Caco-2 (cell line): Measurements from ENCODE around the gene ARSI. TPM values are rescaled to one million over a fixed set of nuclear protein-coding genes. Genes with fewer than 3 reads are reported as not detected.

Source experiments
- BruUV-seq: library from RNA; stranded (reverse); fragments of 400-500 nt; replicated peaks from 2 replicates; lab custom pipeline; 2021; lab: Mats Ljungman, UMichigan
- CTCF ChIA-PET: fragments of 300-600 bp; sonication (Branson Sonifier 250); formaldehyde crosslinking; loops from one replicate; lab custom pipeline; 2022; ENCODE audit warnings: antibody characterized with exemption; lab: Charles Lee
- POLR2A ChIA-PET: fragments of 300-600 bp; sonication (Branson Sonifier 250); formaldehyde crosslinking; loops from one replicate; lab custom pipeline; 2022; ENCODE audit warnings: antibody characterized with exemption; lab: Charles Lee
- DNase-seq, 2 experiments: peaks; one replicate each; pipeline versions ENCODE4 v3.0.0 to v3.0.0-alpha.2; 2020 to 2022
- H3K27me3 ChIP-seq: replicated peaks from 2 replicates; pipeline ENCODE4 v1.6.0; 2011; ENCODE audit warnings: low read length; ENCODE audit not compliant: control insufficient read depth, insufficient read depth
- H3K36me3 ChIP-seq: 2 replicates; pipeline ENCODE4 v1.5.1; 2011; ENCODE audit warnings: low read length; ENCODE audit not compliant: control insufficient read depth, insufficient read depth
- H3K4me1 ChIP-seq: fragments of 250-450 bp; sonication (Bioruptor Pico); 2 replicates; pipeline ENCODE4 v1.5.1; 2020; ENCODE audit warnings: mild to moderate bottlenecking
- H3K4me3 ChIP-seq: 2 replicates; pipeline ENCODE4 v1.5.1; 2011; ENCODE audit warnings: low read depth, mild to moderate bottlenecking, control low read depth, low read length
- H3K9me3 ChIP-seq: fragments of 250-450 bp; sonication (Bioruptor Pico); 2 replicates; pipeline ENCODE4 v1.5.1; 2020; ENCODE audit warnings: mild to moderate bottlenecking, moderate library complexity
- H3K27ac Mint-ChIP-seq: one replicate; pipeline ENCODE4 v1.8.0; 2022; ENCODE audit warnings: mixed read lengths; ENCODE audit not compliant: unreplicated experiment
- H3K27me3 Mint-ChIP-seq: one replicate; pipeline ENCODE4 v1.8.0; 2022; ENCODE audit warnings: mixed read lengths; ENCODE audit not compliant: insufficient read depth, unreplicated experiment
- H3K36me3 Mint-ChIP-seq: one replicate; pipeline ENCODE4 v1.8.0; 2022; ENCODE audit warnings: mild to moderate bottlenecking, mixed read lengths; ENCODE audit not compliant: insufficient read depth, unreplicated experiment
- H3K4me1 Mint-ChIP-seq: one replicate; pipeline ENCODE4 v1.8.0; 2022; ENCODE audit warnings: low read depth, mixed read lengths; ENCODE audit not compliant: unreplicated experiment
- H3K4me3 Mint-ChIP-seq: one replicate; pipeline ENCODE4 v1.8.0; 2022; ENCODE audit warnings: mild to moderate bottlenecking, moderate library complexity, mixed read lengths; ENCODE audit not compliant: unreplicated experiment
- H3K9me3 Mint-ChIP-seq: one replicate; pipeline ENCODE4 v1.8.0; 2022; ENCODE audit warnings: mixed read lengths; ENCODE audit not compliant: unreplicated experiment
- CTCF ChIP-seq, 2 experiments: fragments of 200-600 bp in 1 of 2; IDR thresholded peaks; 1 replicate in 1 of 2; 2 replicates in 1 of 2; pipeline versions ENCODE4 v1.5.1 to v1.8.0; 2011 to 2022; ENCODE audit warnings: antibody characterized with exemption in 1 of 2, control low read depth in 1 of 2, inconsistent platforms in 1 of 2, low read depth in 1 of 2, low read length in 1 of 2, mild to moderate bottlenecking in 1 of 2, moderate library complexity in 1 of 2; ENCODE audit not compliant: insufficient read depth in 1 of 2, severe bottlenecking in 1 of 2, unreplicated experiment in 1 of 2
- intact Hi-C: fragments of 100-400 bp; cut with micrococcal nuclease; formaldehyde crosslinking; loops from one replicate; pipeline ENCODE4 v1.10.0; 2022; ENCODE audit not compliant: unreplicated experiment
- total RNA-seq: library from RNA; stranded (reverse); gene quantifications from 2 replicates; pipeline ENCODE4 v1.2.3, GENCODE V29; 2022

Gene ARSI
- total RNA-seq, 1 experiment from 2014 or later = 0.52 TPM

DNA sequence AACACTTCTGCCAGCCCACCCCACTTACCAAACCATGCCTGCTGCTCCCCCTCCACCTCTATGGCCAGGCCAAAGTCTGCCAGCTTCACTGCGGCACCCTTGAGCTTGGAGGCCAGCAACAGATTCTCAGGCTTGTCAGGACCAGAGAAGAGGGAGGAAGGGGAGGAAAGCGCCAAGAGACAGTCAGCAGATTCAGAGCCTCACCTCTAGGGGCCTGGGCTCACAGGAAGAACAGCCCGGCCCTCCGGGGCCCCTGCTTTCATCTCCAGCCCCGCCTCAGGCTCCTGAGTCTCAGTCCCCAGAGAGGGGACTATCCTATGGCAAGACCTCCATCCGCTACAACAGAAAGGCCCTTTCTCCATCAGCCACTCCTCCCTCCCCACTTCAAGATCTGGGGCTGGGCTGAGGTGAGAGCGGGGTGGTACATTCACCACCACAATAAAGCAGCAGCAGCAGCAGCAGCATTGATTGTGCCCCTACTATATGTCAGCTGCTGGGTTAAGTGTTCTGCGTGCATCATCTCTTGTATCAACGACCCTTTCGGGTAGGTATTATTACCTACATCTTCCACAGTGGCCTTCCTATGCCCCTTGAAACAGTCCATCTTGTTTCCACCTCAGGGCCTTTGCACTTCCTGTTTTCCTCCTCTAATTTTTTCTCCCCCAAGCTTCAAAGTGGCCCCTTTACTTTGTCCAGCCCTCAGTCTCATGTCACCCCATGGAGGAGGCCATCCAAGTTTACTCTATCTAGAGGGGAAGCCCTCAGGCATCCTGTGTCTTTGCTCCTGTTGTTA lies 49.1 kb downstream of the ARSI start:
- Mint-ChIP-seq H3K27me3 (no peaks in the 10 kb centered on the region), H3K4me1 (peaks cover 8% of the 10 kb centered on the region), H3K27ac (no peak overlapping the region), H3K9me3 (no peaks in the 10 kb centered on the region), H3K36me3 (no peaks in the 10 kb centered on the region), H3K4me3 (no peak overlapping the region)
- no TSS peak for BruUV-seq
- no peak overlapping the region for H3K4me3 ChIP-seq
- peaks cover 44% of the 10 kb centered on the region for H3K4me1 ChIP-seq
- POLR2A ChIA-PET = no interaction called here
- H3K9me3 ChIP-seq = no peaks in the 10 kb centered on the region
- no peak for TF ChIP-seq CTCF (IDR thresholded peaks at IDR 0.05; ENCODE audit: insufficient read depth in 1 of 2, low read depth in 1 of 2, low read length in 1 of 2, severe bottlenecking in 1 of 2, unreplicated experiment in 1 of 2)
- H3K27me3 ChIP-seq = no peaks in the 10 kb centered on the region
- no peak for DNase-seq
- no peaks in the 10 kb centered on the region; the same call in 1 of the 2 replicates for H3K36me3 ChIP-seq
- CTCF ChIA-PET = interaction anchor here (0.6 kb wide), 1 partner anchor 19 kb away, joined by 3 read pairs; no protein-coding TSS in a partner anchor
- intact Hi-C loops = no loop called here

GRCh38 chr5:150252489-150252888 lies 50.2 kb downstream of the ARSI start:
- POLR2A ChIA-PET = no interaction called here
- Histone ChIP-seq H3K36me3 (no peaks in the 10 kb centered on the region; the same call in 1 of the 2 replicates), H3K4me3 (no peak overlapping the region), H3K4me1 (peaks cover 44% of the 10 kb centered on the region), H3K9me3 (no peaks in the 10 kb centered on the region), H3K27me3 (no peaks in the 10 kb centered on the region)
- peaks cover 8% of the 10 kb centered on the region for H3K4me1 Mint-ChIP-seq
- no peaks in the 10 kb centered on the region for H3K9me3 Mint-ChIP-seq
- CTCF ChIA-PET = no interaction called here
- TF ChIP-seq CTCF (IDR thresholded peaks at IDR 0.05; ENCODE audit: insufficient read depth in 1 of 2, low read depth in 1 of 2, low read length in 1 of 2, severe bottlenecking in 1 of 2, unreplicated experiment in 1 of 2) = no peak
- intact Hi-C loops = no loop called here
- no peak for DNase-seq
- H3K4me3 Mint-ChIP-seq = no peak overlapping the region
- BruUV-seq = no TSS peak
- H3K36me3 Mint-ChIP-seq = no peaks in the 10 kb centered on the region
- H3K27me3 Mint-ChIP-seq = no peaks in the 10 kb centered on the region
- no peak overlapping the region for H3K27ac Mint-ChIP-seq

DNA sequence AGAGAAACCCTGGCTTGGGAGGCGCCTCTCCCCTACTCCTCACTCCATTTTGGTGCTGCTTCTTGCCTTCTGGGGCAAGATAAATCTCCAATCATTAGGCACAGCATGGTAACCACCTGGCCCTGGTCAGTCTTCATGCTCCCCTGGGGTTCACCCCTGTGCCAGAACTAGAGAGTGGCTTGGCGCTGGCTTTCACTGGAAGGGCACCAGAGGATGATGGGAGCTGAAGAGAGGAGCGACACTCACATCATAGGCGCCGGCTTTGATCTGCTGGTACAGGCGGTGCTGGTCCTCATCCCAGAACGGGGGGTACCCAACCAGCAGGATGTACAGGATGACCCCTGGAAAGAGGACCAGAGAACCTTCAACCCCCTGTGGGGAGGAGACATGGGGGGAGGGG lies 51.2 kb downstream of the ARSI start:
- no peak for TF ChIP-seq CTCF (IDR thresholded peaks at IDR 0.05; ENCODE audit: insufficient read depth in 1 of 2, low read depth in 1 of 2, low read length in 1 of 2, severe bottlenecking in 1 of 2, unreplicated experiment in 1 of 2)
- no peak for DNase-seq
- H3K9me3 Mint-ChIP-seq = no peaks in the 10 kb centered on the region
- no TSS peak for BruUV-seq
- ChIA-PET POLR2A (no interaction called here), CTCF (no interaction called here)
- H3K4me3 ChIP-seq = no peak overlapping the region
- H3K27me3 Mint-ChIP-seq = no peaks in the 10 kb centered on the region
- H3K36me3 ChIP-seq = no peaks in the 10 kb centered on the region; the same call in 1 of the 2 replicates
- no peaks in the 10 kb centered on the region for H3K27me3 ChIP-seq
- no peak overlapping the region for H3K27ac Mint-ChIP-seq
- intact Hi-C loops = no loop called here
- H3K36me3 Mint-ChIP-seq = no peaks in the 10 kb centered on the region
- peaks cover 42% of the 10 kb centered on the region for H3K4me1 ChIP-seq
- no peak overlapping the region for H3K4me3 Mint-ChIP-seq
- H3K9me3 ChIP-seq = no peaks in the 10 kb centered on the region
- peaks cover 8% of the 10 kb centered on the region for H3K4me1 Mint-ChIP-seq
